GM19023 (cell line): ENCODE results near the gene MORN2.
A peak's percentile ranks its signal among the peaks of the same experiment; 100 is the strongest.
"Not testable (repeated sequence)": the region's sequence is repeated elsewhere in the genome, so short reads cannot be mapped to it uniquely, and the experiment has no call there.

Experiments used
- ATAC-seq: cut with Tn5 transposase; IDR thresholded peaks from one replicate; pipeline ENCODE4 v1.9.1; 2021; ENCODE audit warnings: mild to moderate bottlenecking, moderate library complexity; ENCODE audit not compliant: unreplicated experiment

MORN2 gene

DNA sequence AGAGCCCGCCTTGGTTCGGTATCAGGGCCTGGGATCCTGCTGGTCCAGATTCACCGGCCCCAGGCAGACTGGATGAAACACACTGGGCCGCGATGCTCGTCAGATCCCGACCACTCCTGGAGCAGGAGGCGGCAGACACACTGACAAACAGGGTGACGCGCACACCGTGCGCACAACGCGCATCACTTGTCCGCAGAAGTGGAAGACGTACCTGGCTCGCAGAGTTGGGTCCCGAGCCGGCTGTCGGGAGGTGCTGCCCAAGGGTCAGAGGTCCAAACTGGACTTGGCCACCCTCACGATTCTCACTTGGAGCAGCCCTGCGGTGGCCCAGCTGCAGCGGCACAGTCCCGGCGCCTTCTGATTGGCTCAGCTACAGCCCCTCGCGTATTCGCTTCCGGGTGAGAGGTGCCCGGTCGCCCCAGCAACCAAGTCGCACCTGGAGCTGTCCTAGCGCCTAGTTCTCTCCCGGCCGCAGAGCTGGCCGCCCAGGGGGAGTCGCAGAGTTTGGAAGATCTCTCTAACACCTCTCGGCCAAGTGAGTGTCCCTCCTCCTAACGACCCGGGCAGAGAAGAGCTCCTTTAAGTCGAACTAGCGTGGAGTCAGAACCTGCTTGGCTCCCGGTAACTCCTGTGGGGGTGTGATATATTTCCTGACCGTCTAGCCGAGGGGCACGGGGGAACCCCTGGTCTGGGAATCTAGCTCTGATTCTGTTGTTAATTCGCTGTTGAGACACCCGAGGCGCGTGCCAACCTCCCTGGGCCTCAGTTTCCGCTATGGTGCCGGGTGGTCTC lies at the start of gene MORN2, which contains the start of gene DHX57:
MORN2 (plus strand) TSS at position 401 of the 792 bp plus-strand sequence.
DHX57 (minus strand) TSS at position 359 of the 792 bp plus-strand sequence. CDS start 7,529 bp downstream, outside the sequence.
- peak; percentile 100 for ATAC-seq

DNA sequence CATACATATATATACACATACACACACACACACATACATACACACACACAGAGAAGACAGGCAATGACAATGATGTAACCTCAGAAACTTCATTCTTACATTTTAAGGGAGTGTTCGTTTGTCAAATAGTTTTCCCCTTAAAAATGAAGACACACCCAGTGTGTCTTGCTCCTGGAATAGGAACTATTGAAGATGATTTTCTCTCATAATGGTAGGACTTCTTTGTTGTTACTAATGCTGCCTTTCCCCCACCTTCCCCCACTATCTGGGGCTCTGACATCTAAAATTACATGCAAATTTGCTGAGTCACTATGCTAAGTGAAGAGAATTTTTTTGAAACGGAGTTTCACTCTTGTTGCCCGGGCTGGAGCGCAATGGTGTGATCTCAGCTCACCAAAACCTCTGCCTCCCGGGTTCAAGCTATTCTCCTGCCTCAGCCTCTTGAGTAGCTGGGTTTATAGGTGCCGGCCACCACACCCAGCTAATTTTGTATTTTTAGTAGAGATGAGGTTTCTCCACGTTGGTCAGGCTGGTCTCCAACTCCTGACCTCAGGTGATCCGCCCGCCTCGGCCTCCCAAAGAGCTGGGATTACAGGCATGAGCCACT lies 48.1 kb upstream of the MORN2 start:
- ATAC-seq: not testable (repeated sequence)

DNA sequence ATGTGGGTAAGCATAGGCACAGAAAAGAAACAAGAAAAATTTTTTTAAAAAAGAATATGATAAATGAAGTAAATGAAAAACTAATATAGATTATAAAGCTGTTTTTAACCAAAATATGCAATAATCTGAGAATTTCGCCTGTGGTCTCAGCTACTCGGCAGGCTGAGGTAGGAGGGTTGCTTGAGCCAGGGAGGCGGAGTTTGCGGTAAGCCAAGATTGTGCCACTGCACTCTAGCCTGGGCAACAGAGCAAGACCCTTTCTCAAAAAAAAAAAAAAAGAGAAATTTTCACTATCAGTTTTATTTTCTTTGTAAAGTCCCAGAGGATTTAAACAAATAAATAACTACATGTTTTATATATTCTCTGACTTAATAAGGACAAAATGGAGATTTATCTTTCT lies 47.3 kb upstream of the MORN2 start:
- no peak for ATAC-seq

DNA sequence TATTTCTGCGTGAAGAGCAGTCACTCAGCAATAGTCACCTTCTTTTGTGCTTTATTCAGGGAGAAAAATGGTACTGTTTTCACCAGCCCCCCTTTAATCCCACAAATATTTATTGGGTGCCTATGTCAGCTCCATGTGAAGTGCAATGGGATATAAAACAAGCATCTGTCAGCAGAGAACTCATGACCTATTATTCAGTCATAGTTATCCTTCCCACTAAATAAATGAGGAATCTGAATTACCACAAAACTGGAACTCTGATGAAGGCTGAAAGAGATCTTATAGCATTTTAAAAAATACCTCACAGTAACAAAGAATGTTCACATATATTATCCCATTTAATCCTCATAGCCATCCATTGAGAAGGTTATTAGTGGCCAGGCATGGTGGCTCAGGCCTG lies 45.8 kb upstream of the MORN2 start:
- ATAC-seq: no peak

DNA sequence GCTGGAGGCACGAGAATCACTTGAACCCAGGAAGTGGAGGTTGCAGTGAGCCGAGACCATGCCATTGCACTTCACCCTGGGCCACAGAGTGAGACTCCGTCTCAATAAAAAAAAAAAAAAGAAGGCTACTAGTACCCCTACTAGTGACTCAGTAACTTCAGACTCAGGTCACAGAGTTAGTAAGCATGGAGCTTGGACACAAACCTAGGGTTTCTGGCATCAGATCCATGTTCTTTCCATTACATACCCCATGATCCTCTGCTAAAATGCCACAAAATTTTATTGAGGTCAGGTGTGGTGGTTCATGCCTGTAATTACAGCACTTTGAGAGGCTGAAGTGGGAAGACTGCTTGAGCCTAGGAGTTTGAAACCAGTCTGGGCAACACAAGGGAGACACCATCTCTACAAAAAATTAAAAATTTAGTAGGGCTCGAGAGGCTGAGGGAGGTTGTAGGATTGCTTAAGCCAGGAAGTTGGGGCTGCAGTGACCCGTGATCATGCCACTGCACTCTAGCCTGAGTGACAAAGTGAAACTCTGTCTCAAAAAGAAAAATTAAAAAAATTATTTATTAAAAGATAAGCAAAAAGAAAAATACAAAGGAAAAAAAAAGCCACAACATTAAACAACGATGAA lies 45.1 kb upstream of the MORN2 start:
- ATAC-seq: no peak

DNA sequence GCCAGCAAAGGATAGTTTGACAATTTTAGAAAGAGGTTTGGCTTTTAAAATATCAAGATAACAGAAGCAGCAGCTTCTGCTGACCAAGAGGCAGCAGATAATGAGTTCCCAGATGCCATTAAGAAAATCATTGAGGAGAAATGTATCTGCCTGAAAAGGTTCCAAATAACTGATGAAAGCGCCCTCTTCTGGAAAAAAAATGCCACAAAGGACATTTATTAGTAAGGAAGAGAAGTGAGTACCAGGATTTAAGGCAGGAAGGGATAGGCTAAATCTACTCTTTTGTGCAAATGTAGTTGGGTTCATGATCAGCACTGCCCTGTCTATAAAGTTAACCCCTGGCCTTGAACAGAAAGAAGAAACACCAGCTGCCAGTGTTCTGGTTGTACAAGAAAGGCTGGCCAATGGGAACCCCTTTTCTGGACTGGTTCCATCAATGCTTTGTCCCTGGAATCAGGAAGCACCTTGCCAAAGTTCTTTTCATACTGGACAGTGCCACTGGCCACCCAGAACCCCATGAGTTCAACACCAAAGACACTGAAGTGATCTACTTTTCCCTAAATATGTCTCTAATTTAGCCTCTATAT lies 40.7 kb upstream of the MORN2 start:
- no peak for ATAC-seq

DNA sequence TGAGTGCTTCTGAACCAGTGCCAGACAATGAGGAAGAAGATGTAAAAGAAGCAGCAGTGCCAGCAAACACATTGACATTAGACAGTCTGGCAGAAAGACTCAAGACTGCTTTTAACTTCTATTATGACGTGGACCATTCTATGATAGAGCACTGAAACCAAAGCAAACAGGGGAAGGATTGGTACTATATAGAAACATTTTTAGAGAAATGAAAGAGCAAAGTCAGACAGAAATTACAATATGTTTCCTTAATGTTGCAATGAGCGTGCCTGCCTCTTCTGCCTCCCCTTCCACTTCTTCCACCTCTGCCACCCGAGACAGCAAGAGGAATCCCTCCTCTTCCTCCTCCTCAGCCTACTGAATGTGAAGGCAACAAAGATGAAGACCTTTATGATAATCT lies 39.8 kb upstream of the MORN2 start:
- peak; percentile 89 for ATAC-seq

DNA sequence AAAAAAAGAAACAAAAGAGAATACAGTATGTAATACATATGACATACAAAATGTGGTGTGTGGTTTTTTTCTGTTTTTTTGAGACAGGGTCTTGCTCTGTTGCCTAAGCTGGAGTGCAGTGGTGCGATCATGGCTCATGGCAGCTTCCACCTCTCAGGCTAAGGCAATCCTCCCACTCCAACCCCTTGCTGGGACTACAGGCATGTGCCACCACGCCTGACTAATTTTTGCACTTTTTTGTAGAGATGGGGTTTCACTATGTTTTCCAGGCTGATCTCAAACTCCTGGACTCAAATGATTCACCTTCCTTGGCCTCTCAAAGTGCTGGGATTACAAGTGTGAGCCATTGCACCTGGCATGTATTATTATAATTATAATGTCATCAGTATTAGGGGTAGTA lies 39.0 kb upstream of the MORN2 start:
- no peak for ATAC-seq

DNA sequence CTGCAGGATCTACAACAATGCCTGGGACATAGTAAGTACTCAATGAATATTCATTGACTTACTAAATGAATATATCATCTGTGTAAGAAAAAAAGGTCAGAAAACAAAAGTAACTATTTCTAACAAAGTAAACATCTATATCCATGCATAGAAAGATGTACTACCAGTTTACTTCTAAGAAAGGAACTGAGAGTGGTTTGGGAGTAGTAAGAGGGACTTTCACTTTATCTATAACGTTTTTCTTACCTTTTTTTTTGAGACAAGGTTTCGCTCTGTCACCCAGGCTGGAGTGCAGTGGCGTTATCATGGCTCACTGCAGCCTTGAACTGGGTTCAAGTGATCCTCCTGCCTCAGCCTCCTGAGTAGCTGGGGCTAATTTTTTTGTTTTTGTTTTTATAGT lies 25.7 kb upstream of the MORN2 start:
- no peak for ATAC-seq

DNA sequence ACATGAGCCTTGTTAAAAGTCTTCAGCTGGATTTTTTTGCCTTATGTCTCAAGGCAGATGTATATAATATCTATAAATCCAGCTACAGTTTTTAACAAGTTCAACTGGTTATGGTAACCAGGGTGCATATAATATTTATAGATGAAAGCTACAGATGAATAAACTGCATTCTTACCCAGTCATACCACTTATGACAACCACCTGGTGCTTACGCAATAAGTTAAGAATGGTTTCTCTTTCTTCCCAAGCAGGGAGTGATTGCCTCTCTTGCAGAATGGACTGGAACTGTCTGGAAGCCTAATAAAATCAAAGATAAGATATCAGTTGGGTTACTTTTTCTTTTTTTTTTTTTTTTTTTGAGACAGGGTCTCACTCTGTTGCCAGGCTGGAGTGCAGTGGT lies 19.6 kb upstream of the MORN2 start:
- ATAC-seq: no peak

DNA sequence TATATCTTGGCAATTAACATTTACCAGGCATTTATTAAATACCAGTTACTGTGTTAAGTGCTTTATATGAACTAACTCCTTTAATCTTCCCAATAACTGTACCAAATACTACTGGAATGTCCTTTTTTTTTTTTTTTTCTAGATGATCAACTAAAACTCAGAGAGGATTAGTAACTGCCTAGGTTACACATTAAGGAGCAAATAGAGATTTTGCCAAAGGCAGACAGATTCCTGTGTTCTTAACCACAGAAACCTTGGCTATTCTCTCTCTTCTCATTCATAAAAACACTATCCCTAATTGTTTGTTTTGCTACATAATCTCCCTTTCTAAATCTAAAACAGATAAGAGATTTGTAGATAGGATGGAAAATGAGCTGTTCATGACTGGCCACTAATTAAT lies 13.3 kb upstream of the MORN2 start:
- no peak for ATAC-seq

DNA sequence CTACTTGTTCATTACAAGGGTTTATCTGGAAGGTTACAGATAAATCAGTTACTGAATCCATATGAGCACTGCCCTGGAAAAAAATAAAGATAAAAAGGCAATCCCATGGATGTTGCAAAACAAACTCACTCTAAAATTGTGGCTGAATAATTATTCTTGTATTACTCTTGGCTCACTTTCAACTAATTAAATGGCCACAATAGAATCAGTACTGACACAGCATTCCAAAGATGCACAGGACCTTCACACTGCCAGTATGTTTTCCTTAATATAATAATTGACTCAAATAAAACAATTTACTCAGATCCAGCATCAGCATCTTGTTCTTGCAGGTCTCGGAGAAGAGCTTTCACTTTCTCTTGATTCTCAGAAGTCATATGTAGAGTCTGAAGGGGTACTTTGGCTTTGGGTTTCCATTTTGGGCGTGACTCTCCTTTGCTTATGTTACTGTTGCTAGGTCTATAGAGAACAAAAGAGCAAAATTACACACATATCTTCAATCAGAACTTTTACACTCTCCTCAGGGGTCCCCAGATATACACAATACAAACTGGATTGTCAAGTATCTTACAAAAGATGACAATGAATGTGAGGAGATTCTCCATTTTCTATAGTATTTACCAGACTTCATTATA lies 12.6 kb upstream of the MORN2 start:
- ATAC-seq: no peak

DNA sequence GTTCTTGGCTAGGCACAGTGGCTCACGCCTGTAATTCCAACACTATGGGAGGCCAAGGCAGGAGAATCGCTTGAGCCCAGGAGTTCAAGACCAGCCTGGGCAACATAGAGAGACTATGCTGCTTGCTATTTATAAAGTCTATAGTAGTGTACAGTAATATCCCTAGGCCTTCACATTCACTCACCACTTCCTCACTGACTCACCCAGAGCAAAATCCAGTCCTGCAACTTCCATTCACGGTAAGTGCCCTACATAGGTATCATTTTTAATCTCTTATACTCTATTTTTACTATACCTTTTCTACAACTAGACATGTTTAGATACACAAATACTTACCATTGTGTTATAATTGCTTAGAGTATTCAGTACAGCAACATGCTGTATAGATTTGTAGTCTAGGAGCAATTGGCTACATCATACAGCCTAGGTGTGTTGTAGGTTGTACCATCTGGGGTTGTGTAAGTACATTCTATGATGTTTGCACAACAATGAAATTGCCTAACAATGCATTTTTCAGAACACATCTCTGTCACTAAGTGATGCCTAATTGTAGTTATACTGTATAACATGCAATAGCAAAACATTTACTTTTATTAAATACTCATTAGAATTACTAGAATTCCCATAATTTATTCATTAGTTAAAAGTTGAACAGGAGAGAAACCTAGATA lies 8.9 kb upstream of the MORN2 start:
- ATAC-seq: no peak

DNA sequence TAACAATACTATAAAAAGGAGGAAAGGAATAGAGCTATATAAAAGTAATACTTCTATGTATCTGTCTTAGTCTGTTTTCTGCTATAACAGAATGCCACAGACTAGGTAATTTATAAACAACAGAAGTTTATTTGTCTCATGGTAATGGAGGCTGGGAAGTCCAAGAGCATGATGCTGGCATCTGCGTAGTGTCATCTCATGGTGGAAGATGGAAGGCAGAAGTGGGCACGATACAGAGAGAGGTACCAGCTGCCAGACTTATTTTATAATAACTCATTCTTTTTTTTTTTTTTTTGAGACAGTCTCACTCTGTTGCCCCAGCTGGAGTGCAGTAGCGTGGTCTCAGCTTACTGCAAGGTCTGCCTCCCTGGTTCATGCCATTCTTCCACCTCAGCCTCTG lies 4.3 kb upstream of the MORN2 start:
- ATAC-seq: no peak

DNA sequence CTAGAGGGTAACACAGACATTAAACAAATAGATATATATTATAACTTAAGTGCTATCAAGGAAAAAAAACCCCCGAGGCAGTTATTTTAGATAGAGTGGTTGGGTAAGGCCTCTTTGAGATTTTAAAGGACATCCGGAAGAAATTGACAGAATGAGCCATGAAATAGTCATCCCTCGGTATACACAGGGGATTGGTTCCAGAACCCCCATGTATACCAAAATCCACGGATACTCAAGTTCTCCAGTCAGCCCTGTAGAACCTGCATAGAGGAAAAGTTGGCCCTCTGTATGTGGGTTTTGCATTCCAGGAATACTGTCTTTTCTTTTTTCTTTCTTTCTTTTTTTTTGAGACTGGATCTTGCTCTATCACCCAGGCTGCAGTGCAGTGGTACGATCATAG lies 2.0 kb upstream of the MORN2 start:
- no peak for ATAC-seq

DNA sequence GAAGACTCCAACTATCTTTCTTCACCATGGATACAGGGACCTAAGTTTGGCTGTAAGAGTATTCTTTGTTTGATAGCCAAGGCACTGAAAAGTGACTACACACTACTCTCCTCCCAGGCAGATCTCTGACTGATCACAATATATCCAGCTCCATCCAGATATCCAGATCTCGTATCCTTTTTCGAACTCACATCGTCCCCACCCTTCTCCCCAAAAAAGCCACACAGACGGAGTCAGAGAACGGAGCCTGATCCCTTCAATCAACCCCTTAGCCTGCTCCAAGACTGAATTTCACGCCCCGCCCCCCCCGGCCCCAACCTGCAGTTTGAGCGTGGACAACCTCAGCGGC lies 575 bp upstream of the MORN2 start:
- ATAC-seq: no peak

DNA sequence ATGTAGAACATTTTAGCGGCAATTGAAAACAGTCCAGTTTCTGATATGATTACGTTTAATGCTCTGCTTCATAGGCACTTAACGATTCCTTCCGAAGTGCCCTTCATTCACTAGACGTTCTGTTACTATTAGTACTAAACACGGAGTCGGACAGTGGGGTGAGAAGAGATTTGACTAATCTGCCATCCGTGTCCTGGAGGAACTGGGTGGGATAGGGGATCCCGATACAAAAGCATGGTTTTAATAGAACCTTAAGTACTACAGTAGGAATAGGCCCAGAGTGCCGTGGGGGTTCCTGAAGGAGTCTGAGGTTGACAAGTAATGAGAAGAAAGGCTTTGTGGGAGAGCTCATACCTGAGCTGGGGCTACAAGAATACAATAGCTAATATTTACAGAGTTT lies 631 bp downstream of the MORN2 start:
- ATAC-seq: no peak

DNA sequence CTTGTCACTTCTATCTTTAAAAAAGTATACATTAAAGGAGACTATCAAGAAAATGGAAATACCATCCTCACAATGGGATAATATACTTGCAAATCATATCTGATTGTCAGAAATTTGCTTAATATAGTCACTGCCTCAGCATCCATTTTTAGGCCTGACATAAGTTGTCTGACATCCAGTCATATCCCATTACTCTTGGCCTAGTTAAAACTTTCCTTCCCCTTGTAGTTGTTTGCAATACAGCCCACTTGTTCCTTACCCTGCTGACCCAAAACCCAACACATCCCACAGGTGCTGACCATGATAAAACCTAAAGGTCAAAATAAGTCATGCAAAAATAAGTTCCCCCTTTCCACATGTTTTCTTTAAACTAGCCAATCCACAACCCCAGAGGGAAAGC lies 10.3 kb downstream of the MORN2 start:
- no peak for ATAC-seq

DNA sequence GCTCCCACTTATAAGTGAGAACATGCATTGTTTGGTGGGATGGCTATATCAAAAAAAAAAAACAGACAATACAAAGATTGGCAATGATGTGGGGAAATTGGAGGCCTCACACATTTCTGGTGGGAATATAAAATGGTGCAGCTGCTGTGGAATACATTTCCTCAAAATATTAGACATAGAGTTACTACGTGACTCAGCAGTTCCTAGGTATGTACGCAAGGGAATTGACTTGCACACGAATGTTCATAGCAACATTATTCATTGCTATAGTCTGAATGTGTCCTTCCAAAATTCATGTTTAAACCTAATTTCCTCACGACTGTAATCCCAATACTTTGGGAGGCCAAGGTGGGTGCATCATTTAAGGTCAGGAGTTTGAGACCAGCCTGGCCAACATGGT lies 11.6 kb downstream of the MORN2 start:
- no peak for ATAC-seq

DNA sequence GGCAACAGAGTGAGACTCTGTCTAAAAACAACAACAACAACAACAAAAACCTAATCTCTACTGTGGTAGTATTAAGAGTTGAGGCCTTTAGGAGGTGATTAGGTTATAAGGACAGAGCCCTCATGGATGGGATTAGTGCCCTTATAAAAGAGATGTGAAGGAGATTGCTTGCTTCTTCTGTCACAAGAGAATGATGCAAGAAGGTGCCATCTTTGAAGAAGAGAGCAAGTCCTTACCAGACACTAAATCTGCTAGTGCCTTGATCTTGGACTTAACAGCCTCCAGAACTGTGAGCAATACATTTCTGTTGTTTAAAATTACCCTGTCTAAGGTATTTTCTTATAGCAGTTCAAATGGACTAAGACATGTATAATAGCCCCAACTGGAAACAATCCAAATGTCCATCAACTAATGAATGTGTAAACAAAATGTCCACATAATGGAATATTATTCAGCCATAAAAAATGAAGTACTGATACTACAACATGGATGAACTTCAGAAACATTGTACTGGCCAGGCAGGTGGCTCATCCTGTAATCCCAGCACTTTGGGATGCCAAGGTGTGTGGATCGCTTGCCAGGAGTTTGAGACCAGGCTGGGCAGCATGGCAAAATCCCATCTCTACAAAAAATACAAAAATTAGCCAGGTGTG lies 12.3 kb downstream of the MORN2 start:
- no peak for ATAC-seq
